GM18519 (cell line): ENCODE measurements around the gene NOS1AP.
"Not testable (repeated sequence)": the region's sequence is repeated elsewhere in the genome, so short reads cannot be mapped to it uniquely, and the experiment has no call there.

Experiments used
- ATAC-seq: cut with Tn5 transposase; IDR thresholded peaks from one replicate; pipeline ENCODE4 v1.9.1; 2021; ENCODE audit warnings: mild to moderate bottlenecking, moderate library complexity; ENCODE audit not compliant: unreplicated experiment, low FRiP score

NOS1AP gene

GRCh38 chr1:162317621-162318020 is 248.1 kb downstream of the NOS1AP start:
- no peak for ATAC-seq

- no peak for ATAC-seq
Measured at GRCh38 chr1:162319493-162320175, 250.1 kb downstream of the NOS1AP start.

GRCh38 chr1:162321809-162322422 is 252.4 kb downstream of the NOS1AP start:
- ATAC-seq, result no peak

GRCh38 chr1:162323023-162323422 is 253.5 kb downstream of the NOS1AP start:
- ATAC-seq, result no peak

GRCh38 chr1:162324396-162324795 is 254.9 kb downstream of the NOS1AP start:
- ATAC-seq, result no peak

GRCh38 chr1:162326559-162326958 is 257.1 kb downstream of the NOS1AP start:
- ATAC-seq, result no peak

- no peak for ATAC-seq
Measured at GRCh38 chr1:162327144-162327787, 257.8 kb downstream of the NOS1AP start.

GRCh38 chr1:162327788-162328165 is 258.3 kb downstream of the NOS1AP start:
- no peak for ATAC-seq

GRCh38 chr1:162328512-162328911 is 259.0 kb downstream of the NOS1AP start:
- no peak for ATAC-seq

GRCh38 chr1:162329826-162330225 is 260.3 kb downstream of the NOS1AP start:
- ATAC-seq, result no peak

GRCh38 chr1:162333991-162334390 is 264.5 kb downstream of the NOS1AP start:
- ATAC-seq, result no peak

- no peak for ATAC-seq
Measured at GRCh38 chr1:162335126-162335525, 265.6 kb downstream of the NOS1AP start.

GRCh38 chr1:162336621-162337285 is 267.3 kb downstream of the NOS1AP start:
- no peak for ATAC-seq

- no peak for ATAC-seq
Measured at GRCh38 chr1:162342452-162342983, 273.0 kb downstream of the NOS1AP start.

- ATAC-seq, result no peak
Measured at GRCh38 chr1:162343470-162343869, 274.0 kb downstream of the NOS1AP start.

GRCh38 chr1:162347281-162347680 is 277.8 kb downstream of the NOS1AP start:
- ATAC-seq, result no peak

GRCh38 chr1:162349635-162350330 is 280.3 kb downstream of the NOS1AP start:
- ATAC-seq, result no peak

GRCh38 chr1:162351246-162351842 is 281.9 kb downstream of the NOS1AP start:
- ATAC-seq, result no peak

GRCh38 chr1:162351874-162352273 is 282.4 kb downstream of the NOS1AP start:
- not testable (repeated sequence) for ATAC-seq

- ATAC-seq, result no peak
Measured at GRCh38 chr1:162353078-162353477, 283.6 kb downstream of the NOS1AP start.
